Heart right ventricle (tissue), 16 donors: ENCODE data around the gene DBN1. TPM values are rescaled to one million over a fixed set of nuclear protein-coding genes. Genes with fewer than 3 reads are reported as not detected.
A peak's percentile ranks its signal among the peaks of the same experiment; 100 is the strongest.

Source experiments
- ATAC-seq, 8 donors: fragments of 200-7000 bp; cut with Tn5 transposase; one replicate each; pipeline ENCODE4 v1.9.1; 2020; ENCODE audit warnings: mild to moderate bottlenecking in 8 of 8, moderate library complexity in 8 of 8, moderate number of reproducible peaks in 1 of 8
- DNase-seq, 2 donors: peaks; one replicate each; pipeline ENCODE4 v3.0.0-alpha.2; 2020
- H3K27ac ChIP-seq, 10 donors: fragments of 200-600 bp; sonication (generic) in 2 of 10; one replicate each; pipeline versions ENCODE4 v1.5.0 to v1.8.0; 2020 to 2022; ENCODE audit warnings: mild to moderate bottlenecking in 3 of 10
- H3K27me3 ChIP-seq, 7 donors: fragments of 200-600 bp; one replicate each; pipeline ENCODE4 v1.8.0; 2021 to 2022; ENCODE audit warnings: mild to moderate bottlenecking in 2 of 7
- H3K36me3 ChIP-seq, 9 donors: fragments of 200-600 bp; sonication (generic) in 1 of 9; one replicate each; pipeline versions ENCODE4 v1.5.0 to v1.8.0; 2020 to 2022; ENCODE audit warnings: mild to moderate bottlenecking in 2 of 9
- H3K4me1 ChIP-seq, 9 donors: fragments of 200-600 bp; sonication (generic) in 1 of 9; one replicate each; pipeline versions ENCODE4 v1.5.0 to v1.8.0; 2020 to 2022; ENCODE audit warnings: mild to moderate bottlenecking in 4 of 9
- H3K4me3 ChIP-seq, 10 donors: fragments of 200-600 bp; sonication (generic) in 2 of 10; one replicate each; pipeline versions ENCODE4 v1.5.0 to v1.8.0; 2020 to 2022; ENCODE audit warnings: mild to moderate bottlenecking in 7 of 10, moderate library complexity in 2 of 10
- H3K9me3 ChIP-seq, 11 donors: fragments of 200-600 bp in 10 of 11; sonication (generic) in 2 of 11; one replicate each; pipeline versions ENCODE4 v1.5.0 to v1.8.0; 2013 to 2022; ENCODE audit warnings: mild to moderate bottlenecking in 2 of 11, control low read depth in 1 of 11, moderate library complexity in 1 of 11
- CTCF ChIP-seq, 9 donors: fragments of 200-600 bp; sonication (generic) in 2 of 9; IDR thresholded peaks; one replicate each; pipeline versions ENCODE4 v1.5.0 to v1.8.0; 2021 to 2022; ENCODE audit warnings: antibody characterized with exemption in 9 of 9, mild to moderate bottlenecking in 5 of 9, moderate library complexity in 1 of 9
- WGBS, 2 donors: extraction: QIAGEN DNeasy Blood & Tissue Kit; methylation state at CpG; one replicate each; pipeline ENCODE4 v1.1.7; 2013; ENCODE audit warnings: inconsistent platforms in 1 of 2; 5-methylcytosine and 5-hydroxymethylcytosine counted together
- intact Hi-C, 10 donors: fragments of 100-400 bp; cut with DNase I; formaldehyde crosslinking; loops; one replicate each; pipeline versions ENCODE4 v1.11.1 to v1.14.2; 2022
- polyA plus RNA-seq, 2 donors: library from polyadenylated mRNA; stranded (reverse); fragments of 200-250 nt; gene quantifications; one replicate each; pipeline ENCODE4 v1.2.3, GENCODE V29; 2013
- total RNA-seq, 10 donors: library from RNA; stranded (reverse); fragmentation: NEBNext Ultra II Directional in 3 of 10; extraction: Animal tissue kit (Norgen Biotek cat#: 25700) in 3 of 10; gene quantifications; one replicate each; pipeline versions ENCODE4 v1.2.1 to v1.2.4, GENCODE V29; 2021 to 2023
- donor health status: Arrhythmogenic right ventricular cardiomyopathy.
- donor health status: ischemic (EF 13 %, LVEDD 7.1; RV severe dilation, severe dysfunction).
- donor health status: healthy with polysubstance abuse.
- donor health status: DM: no; HTN: yes; CAD: no.
- donor health status: DM: no; HTN: no; CAD: no.
- donor health status: ischemic (EF 25% LVEDD 6.9; RV normal size, moderate dysfunction).
- donor health status: ischemic (EF 25% LVEDD 5.7; RV mildly dilated, moderate dysfunction).
- donor health status: healthy.
- donor health status: DM: yes; HTN: yes; CAD: no.
- donor health status: Ischemic cardiomyopathy.
- donor health status: ischemic (EF 35%, LVEDD 5.7; RV mildly dilated, moderate dysfunction).
- donor health status: nonischemic (EF 11% LVEDD 7.7; RV severe dilation, severe dysfunction).
- donor health status: DM: yes; HTN: yes; CAD: no.
- donor health status: PGD.
- donor health status: ischemic (EF 29% LVEDD 5.4; RV normal size, mild dysfunction).
- donor health status: nonischemic (EF 23%, LVEDD 6.1; RV moderate dilation, normal function).

DBN1 gene
- total and polyA plus RNA-seq, 12 donors: 13.1 to 52.9 (median 19.4) TPM

- TF ChIP-seq CTCF (IDR thresholded peaks at IDR 0.05): no peak
- Histone ChIP-seq H3K27ac (peak overlapping the region in 1 of 10 donors; percentile 9), H3K4me1 (peaks cover 5 to 68% (median 50%) of the 10 kb centered on the region in 9 donors), H3K27me3 (peaks cover 0 to 43% (median 14%) of the 10 kb centered on the region in 7 donors), H3K36me3 (no peaks in the 10 kb centered on the region), H3K4me3 (no peak overlapping the region), H3K9me3 (no peaks in the 10 kb centered on the region)
- ATAC-seq: no peak
- intact Hi-C loops: no loop called here
- DNase-seq: no peak
- whole genome bisulfite sequencing, 2 donors: 69 to 74% methylated on average over 11 of the region's 11 CpGs
These were observed 2.4 kb upstream of the DBN1 start for GRCh38 chr5:177475563-177476427.

- Histone ChIP-seq H3K36me3 (no peaks in the 10 kb centered on the region), H3K27me3 (peaks cover 0 to 43% (median 14%) of the 10 kb centered on the region in 7 donors), H3K4me1 (peaks cover 13 to 74% (median 51%) of the 10 kb centered on the region in 9 donors), H3K9me3 (no peaks in the 10 kb centered on the region), H3K4me3 (no peak overlapping the region), H3K27ac (peak overlapping the region in 3 of 10 donors; percentile 16 to 93 (median 53))
- 52 to 56% methylated on average over 4 of the region's 4 CpGs for WGBS, 2 donors
- no peak for TF ChIP-seq CTCF (IDR thresholded peaks at IDR 0.05)
- ATAC-seq (no peak), DNase-seq (no peak)
- intact Hi-C loops: no loop called here
These were observed 1.6 kb upstream of the DBN1 start for GRCh38 chr5:177474846-177475562.

DNA sequence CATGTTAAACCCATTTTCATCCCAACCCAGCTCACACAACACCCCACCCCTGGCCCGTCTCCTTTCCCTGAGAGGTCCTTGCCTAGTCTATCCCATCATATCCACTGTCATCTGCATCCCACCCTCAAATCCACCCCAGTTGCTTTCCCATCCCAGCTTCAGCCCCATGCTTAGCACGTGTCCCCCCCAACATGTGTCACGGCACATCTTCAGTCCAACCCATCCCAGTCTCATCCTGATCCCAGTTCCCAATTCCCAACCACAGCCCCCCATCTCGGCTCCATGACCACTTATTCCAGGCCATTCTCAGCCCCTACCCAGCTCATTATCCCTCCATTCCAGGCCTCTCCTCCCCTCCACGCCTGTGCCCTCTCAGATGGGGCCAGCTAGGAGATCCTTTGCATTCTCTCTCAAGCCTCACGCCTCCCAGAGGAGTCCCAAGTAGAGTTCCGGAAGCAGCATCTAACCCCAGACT is 605 bp upstream of the DBN1 start:
- Histone ChIP-seq H3K4me1 (peaks cover 18 to 74% (median 51%) of the 10 kb centered on the region in 9 donors), H3K27ac (peak overlapping the region in 5 of 10 donors; percentile 16 to 93 (median 53)), H3K27me3 (peaks cover 0 to 47% (median 14%) of the 10 kb centered on the region in 7 donors), H3K4me3 (peak overlapping the region in 3 of 10 donors; percentile 69 to 85 (median 74)), H3K9me3 (no peaks in the 10 kb centered on the region), H3K36me3 (no peaks in the 10 kb centered on the region)
- TF ChIP-seq CTCF (IDR thresholded peaks at IDR 0.05): no peak
- intact Hi-C loops: no loop called here
- no peak for ATAC-seq
- WGBS, 2 donors: 42 to 51% methylated on average over 7 of the region's 7 CpGs
- no peak for DNase-seq
